CD4-positive, alpha-beta T cell treated with Interleukin-12 subunit alpha and Interleukin-12 subunit beta, for 1 hour (primary cell): ENCODE data around the gene FBL.
"Not testable (repeated sequence)": the region's sequence is repeated elsewhere in the genome, so short reads cannot be mapped to it uniquely, and the experiment has no call there.

Experiments used
- DNase-seq: peaks from one replicate; pipeline ENCODE4 v3.0.0-alpha.2; 2020

The FBL gene

DNA sequence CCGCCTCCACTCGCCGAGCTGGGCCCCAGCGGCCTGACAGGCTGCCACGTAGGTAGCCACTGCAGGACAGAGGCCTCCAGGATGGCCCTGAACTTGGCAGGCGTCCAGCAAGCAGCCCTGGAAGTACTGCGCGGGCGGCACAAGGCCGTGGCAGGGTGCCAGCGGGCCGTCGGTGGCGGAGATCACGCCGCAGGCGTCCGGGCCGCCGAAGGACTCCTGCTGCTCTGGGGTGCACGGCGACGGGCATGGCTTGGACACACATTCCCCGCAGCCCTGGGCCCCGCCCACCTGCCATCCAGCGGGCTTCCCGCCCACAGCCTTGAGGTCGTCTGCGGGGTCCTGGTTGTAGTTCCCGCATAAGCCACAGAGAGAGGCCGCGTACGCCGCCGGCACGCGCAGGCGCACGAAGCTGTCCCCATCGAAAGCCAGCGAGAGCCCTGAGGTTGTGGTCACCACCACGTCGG is 29.3 kb upstream of the FBL start:
- DNase-seq = not testable (repeated sequence)

DNA sequence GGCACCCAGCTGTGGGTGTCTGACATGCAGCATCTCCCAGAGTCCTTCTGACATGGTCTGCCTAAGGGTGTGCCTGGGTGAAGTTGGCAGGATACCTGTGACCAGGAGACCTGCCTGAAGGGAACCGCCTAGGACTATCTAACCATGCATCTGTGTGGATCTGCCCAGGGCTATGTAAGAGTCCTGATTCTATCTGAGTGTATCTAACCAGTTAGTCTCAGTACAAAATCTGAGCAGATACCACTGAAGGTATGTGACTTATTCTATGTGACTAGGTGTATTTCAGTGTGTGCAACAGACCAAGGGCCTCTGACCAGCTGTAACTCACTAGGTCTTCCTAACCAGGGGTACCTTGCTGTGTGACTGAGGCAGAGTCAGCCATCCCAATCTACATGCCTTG is 28.2 kb upstream of the FBL start:
- DNase-seq = no peak

DNA sequence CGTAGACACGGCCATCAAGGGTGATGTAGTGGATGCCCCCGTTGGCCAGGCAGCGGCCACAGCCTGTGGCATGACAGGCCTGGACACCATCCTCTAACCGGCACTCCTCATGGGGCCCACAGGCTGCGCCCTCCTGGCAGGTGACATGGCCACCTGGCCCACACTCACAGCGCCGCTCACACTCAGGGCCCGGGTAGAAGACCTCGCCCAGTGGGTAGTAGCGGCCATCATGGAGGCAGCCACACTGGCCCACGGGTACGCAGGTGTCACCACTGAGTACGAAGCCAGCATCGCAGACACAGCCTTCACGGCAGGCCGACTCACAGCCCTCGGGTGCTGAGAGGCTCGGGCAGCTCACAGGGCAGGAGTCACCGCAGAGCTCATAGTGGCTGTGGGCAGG is 27.2 kb upstream of the FBL start:
- DNase-seq = no peak

DNA sequence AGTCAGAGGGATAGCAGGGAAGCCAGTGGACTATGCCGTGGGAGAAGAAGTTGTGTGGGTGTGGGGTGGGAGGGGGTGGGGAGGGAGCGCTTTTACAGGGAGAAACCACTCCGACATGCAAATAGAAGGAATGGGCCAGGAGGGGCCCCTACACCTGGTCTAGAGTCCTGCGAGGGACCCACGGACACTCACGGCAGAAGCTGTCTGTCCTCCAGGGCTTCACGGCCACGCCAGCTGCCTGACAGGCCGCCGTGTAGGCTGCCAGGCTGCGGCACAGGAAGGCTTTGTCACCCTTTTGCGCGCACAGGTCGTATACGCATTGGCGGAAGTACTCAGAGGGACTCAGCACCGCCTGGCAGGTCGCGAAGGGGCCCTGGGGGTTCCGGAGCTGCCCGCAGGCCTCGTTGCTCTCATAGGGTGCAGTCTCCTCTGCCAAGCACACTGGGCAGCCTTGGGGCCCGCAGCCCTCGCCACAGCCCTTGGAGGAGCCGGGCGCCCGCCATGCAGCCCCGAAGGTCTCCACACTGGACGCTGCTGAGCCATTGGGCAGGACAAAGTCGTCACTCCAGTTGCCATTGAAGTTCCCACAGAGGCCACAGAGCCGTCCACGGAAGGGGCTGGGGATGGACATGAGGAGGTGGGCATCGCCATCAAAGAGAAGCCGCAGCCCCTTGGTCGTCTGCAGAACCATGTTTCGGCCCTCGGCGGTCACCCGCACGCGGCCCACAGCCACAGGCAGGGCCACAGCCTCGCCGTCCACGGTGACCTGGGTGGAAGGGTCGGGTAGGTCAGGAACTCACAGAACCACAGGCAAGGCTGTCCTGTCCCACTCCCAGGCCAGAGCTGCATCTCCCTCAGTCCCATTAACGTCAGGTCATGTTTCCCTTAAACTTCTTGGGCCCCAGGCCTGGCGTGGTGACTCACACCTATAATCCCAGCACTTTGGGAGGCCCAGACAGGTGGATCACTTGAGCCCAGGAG is 26.0 kb upstream of the FBL start:
- no peak for DNase-seq

DNA sequence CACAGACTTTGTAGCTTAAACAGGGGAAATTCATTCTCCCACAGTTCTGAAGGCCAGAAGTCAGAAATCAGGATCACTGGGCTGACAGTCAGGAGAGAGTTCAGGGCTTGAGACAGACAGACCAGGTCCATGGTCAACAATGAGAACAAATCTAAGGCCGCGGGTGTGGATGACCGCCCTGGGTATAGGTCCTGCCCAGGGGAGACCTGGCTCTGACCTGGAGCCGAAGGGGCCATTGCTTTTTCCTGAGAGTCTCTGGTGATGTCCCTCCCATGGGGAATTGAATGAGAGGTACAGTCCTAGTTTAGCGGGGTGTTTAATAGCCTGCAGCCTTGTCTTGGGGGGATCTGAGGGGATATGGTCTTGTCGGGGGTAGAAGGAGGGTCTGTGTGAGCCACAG is 25.2 kb upstream of the FBL start:
- no peak for DNase-seq

DNA sequence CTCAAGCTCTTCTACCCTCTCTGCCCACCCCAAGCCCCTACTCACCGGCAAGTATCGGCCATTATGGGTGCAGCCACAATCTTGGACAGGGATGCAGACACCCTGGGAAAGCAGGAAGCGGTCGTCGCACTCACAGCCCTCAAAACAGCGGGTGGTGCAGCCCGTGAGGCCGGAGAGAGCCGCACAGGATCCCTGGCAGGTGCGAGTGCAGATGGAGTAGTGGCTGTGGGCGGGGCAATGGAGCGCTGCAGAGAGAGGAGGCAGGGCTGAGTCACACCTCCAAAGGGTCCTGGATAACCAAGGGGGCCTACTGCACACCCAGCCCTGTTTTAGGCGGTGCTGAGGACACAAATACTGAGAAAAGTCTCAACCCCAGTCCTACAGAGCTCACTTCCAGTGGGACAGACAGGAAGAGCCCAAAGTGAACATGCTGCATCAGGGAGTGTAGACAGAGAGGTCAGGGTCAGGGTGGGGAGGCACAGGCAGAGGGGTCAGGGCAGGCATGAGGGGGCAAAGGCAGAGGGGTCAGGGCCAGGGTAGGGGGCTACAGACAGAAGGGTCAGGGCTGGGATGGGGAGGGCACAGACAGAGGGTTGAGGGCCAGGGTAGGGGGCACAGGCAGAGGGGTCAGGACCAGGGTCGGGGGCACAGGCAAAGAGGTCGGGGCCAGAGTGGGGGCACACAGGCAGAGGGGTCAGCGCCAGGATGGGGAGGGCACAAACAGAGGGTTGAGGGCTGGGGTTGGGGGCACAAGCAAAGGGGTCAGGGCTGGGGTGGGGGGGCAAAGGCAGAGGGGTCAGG is 24.2 kb upstream of the FBL start:
- no peak for DNase-seq

DNA sequence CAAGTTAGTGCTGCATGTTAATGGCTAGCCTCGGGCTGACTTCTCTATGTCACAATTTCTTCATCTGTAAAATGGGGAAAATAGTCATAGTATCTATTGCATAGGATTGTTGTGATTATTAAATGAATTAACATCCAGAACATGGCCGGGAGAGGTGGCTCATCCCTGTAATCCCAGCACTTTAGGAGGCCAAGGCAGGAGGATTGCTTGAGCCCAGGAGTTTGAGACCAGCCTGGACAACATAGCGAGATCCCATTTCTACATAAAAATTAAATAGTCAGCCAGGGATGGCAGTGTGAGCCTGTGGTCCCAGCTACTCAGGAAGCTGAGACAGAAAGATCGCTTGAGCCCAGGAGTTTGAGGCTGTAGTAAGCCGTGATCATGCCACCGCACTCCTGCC is 21.8 kb upstream of the FBL start:
- DNase-seq = no peak

DNA sequence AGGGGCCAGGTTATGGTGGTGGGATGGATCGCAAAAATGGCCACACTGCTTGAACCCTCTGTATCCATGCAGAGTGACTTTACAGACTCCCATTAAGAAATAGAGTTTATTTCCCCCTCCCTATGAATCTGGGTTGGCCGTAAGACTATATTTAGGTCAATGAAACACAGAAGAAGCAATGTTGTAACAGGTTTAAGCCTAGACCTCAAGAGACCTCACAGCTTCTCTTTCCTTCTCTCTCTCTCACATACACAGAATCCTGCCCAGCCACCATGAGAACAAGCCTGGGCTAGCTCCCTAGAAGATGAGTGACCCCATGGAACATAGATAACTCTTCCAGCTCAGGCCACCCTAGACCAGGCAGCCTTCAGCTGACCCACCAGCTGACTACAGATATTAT is 21.0 kb upstream of the FBL start:
- no peak for DNase-seq

DNA sequence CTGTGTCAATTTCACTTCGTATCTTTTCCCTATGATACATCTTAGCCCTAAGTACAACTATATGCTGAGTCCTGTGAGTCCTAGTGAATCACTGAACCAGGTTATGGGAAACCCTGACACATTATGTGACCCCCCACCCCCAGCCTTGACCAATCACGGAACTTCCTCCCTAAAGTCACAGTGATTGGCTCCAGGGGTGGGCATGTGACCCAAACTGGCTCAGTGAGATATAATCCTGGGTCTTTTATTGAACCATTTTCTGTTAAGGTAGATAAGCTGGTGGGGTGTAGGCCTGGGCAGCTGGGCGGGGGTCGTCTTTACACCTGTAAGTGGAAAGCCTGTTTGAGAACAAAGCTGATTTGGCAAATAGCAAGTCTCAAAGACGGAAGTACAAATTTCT is 19.8 kb upstream of the FBL start:
- no peak for DNase-seq

DNA sequence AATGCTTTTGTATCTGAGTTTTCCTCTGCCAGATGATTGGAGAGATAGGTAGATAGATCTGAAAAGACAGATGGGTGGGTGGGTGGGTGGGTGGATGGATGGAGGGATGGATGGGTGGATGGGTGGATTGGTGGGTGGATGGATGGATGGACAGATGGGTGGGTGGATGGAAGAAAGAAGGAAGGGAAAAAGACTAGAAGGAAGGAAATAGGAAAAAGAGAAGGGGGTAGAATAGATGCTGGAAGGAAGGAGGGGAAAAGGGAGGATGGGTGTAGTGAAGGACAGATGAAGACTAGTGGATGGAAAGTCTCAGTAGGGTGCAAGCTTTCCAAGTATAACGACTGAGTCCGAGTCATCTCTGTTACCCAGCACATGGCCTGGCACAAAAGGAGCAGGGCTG is 19.0 kb upstream of the FBL start:
- no peak for DNase-seq

DNA sequence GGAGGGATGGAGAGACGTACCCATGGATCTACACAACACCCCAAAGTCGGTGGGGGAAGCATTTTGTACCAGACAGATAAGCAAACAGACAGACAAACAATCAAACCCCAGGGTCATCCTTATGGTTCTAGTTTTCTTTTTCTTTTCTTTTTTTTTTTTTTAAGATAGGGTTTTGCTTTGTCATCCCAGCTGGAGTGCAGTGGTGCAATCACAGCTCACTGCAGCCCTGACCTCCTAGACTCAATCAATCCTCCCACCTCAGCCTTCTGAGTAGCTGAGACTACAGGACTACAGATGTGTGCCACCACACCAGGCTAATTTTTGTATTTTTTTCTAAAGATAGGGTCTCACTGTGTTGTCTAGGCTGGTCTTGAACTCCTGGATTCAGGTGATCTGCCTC is 17.9 kb upstream of the FBL start:
- no peak for DNase-seq

DNA sequence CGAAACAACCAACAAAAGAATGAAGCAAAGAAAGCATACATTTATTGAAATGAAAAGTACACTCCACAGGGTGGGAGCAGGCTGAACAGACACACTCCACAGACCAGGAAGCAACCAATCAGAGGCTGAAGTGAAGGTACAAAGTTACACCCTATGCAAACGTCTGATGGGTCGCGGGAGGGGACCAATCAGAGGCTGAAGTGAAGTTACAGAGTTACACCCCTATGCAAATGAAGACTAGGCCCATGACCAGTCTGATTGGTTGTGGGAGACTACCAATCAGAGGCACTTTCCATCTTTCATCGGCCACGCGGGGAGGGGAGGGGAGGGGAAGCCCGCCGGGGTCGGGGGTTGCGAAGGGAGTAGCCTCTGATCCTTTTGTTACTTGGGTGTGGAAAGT is 12.4 kb upstream of the FBL start:
- DNase-seq = peak; percentile 80

DNA sequence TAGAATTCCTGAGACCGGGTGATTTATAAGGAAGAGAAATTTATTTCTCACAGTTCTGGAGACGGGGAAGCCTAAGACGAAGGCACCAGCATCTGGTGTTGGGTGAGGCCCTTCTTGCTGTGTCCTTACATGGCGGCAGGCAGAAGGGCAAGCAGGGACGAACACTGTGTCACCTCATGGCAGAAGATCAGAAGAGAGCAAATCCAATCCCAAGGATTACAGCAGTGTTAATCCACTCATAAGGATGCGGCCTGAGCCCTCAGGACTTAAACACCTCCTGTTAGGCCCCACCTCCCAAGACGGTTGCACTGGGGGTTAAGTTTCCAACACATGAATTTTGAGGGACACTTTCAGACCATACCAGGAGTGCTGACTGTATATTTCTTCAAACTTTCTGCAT is 6.7 kb upstream of the FBL start:
- DNase-seq = no peak

DNA sequence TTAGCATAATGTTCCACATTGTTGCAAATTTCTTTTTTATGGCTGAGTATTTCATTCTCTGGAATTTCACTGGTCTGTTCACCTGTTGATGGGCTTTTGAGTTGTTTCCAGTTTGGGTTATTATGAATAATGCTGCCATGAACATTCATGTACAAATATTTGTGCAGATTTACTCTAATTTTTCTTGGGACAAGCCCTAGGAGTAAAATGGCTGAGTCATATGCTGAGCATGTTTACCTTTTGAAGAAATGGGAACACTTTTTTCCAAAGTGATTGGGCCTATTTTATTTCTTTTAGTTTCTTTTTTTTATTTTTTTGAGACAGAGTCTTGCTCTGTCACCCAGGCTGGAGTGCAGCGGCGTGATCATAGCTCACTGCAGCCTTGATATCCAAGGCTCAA is 4.7 kb upstream of the FBL start:
- DNase-seq = no peak

DNA sequence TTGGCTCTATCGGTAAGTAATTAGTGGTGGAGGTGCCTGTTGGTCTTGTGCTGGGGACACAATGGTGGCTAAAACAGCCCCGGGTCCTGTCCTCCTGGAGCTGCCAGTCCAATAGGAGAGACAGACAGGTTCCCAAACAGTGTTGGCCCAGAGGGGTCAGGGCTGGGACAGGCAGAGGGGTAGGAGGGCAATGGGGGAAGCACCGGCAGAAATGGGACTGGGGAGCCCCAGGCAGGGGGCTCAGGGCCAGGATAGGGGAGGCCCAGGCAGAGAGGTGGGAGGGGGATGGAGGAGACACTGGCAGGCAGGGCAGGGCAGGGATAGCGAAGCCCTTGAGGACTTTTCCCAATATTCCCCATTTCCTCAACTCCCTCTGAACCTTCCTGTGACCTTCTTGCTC is 2.2 kb upstream of the FBL start:
- no peak for DNase-seq

DNA sequence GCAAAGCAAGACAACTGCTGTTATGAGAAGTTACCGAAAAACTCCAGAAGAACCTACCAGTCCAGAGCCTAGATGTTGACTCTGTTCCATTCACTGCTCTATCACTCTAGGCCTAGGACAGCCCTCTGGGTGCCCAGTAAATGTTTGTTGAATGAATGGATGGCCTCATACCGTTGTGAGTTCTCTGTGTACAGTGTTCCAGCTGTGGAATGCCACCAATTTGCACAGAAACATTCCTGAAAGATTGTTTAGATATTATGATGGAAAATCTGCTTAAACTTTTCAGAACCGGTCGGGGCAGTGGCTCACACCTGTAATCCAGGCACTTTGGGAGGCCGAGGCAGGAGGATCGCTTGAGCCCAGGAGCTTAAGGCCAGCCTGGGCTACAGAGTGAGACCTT is 1.3 kb upstream of the FBL start:
- no peak for DNase-seq

DNA sequence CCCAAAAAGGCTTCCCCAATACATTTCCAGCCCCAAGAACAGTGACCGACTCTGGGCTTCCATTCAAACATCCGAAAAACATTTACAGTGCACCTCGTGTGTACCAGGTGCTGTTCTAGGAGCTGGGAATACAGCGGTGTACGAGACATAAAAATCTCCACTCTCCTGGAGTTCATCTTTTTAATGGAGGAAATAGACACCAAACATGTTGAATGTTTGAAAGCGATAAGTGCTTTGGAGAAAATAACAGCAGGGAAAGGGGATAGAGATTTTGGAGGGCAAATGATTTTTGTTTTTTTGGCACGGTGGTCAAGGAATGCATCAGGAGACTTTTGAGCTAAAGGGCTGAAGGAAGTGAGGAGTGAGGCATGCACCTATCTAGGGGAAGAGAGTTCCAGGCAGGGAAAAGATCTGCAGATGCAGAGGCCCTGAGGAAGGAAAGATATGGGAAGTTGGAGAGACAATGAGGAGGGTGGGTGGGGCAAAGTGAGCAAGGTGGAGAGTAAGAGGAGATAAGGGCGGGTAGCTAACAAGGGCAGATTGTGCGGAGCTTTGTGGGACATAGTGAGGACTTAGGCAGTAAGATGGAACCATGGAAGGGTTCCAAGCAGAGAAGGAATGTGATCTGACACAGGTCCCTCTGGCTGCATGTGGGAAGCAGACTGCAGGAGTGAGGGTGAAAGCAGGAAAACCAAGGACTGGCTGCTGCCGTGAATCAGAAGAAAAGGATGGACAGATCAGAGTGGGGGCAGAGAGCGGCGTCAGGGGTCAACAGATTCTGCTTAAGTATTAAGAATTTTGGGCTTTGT is 703 bp upstream of the FBL start:
- no peak for DNase-seq

DNA sequence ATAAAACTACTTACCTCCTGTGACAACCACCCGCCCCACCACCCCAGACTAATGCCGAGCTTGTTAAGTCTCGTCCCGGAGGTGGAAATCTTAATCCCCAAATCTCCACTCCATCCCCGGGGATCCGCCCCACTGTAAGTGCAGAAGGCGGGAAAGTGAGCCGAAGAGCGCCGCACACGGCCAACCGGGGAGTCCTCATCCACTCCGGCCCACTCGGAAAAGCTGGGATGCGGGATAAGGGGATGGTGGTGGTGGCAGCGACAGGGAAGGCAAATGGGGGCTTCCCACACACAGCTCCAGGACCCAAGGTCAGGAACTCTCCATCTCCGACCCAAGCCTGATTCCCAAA is 621 bp downstream of the FBL start:
- no peak for DNase-seq

DNA sequence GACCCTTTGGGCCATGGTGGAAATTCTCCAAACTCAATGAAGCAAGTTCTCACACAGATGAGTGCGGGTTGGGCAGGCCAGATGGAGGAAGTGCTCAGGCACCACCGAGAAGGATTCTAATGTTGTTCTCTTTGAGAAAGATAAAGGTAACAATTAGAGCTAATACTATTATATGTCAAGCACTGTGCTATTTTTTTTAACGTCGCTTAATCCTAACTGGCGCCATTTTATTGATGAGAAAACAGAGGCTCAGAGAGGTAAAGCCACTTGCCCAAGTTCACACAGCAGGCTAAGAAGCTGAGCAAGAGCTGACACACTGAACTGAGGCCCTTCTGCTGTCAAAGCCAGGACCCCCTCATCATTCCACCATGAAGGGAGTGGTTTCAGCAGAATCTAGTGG is 1.0 kb downstream of the FBL start:
- no peak for DNase-seq

DNA sequence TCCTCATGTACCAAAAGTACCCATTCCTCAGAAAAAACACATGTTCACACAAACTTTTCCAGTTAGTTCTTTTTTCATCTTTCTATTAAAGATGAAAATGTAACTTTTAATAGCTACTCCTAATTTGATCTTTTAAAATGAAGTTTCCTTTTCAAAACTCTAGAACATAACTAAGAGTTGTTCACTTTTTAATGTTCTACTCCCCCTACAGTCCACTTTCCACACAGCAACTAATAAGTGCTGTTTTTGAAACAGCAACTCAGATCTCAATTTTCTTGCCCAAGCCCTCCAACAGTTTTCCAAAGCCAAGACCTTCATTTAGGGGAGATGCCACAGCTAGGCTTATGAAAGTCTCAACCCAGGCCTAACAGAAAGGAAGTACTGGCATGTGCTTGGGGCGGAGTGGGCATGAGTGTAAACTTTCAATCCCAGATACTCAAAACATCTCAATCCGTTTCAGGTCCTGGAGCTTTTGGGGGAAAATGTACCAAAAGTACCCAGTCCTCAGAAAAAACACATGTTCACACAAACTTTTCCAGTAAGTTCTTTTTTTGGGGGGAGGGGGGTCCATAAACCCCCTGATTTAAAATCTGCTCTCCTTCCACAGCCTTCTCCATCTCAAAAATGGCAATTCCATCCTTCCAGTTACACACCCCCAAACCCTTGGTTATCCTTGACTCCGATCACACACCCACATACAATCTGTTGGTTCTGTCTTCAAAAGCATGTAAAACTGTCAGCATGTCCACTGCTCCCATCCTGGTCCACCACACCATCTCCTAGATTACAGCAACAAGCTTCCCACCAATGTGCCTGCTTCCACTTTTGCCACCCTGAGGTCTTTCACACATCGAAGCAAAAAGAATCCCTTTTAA is 2.0 kb downstream of the FBL start:
- peak; percentile 71 for DNase-seq

DNA sequence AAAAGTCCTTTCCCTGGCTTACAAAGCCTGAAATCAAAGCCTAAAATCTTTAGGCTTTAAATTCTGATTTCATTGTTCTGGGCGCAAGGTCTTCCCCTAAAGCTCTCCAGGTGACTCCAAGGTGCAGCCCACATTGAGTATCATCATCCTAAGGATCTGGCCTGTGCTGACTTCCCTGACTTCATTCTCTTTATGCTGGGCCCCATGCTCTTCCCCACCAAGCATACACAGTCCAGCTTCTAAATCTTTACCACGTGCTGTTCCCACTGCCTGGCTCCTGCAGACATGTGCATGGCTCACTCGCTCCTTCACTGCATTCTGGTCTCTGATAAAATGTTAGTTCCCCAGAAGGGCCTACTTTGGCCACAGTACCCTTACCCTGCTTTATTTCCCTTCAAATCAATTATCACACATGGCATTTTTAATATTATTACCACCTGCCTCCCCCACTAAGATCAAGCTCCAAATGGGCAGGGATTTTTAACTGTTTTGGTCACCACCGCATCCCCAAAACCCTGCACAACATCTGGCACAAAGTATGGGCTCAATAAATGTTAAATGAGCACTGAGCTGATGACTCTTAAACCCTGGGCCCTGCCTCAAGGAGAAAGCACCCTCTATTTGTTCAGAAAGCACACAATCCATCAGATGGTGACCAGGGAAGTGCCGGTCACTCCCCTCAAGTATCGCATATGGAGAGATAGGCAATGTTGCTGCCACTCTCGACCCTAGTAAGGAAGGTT is 3.3 kb downstream of the FBL start:
- DNase-seq = no peak

DNA sequence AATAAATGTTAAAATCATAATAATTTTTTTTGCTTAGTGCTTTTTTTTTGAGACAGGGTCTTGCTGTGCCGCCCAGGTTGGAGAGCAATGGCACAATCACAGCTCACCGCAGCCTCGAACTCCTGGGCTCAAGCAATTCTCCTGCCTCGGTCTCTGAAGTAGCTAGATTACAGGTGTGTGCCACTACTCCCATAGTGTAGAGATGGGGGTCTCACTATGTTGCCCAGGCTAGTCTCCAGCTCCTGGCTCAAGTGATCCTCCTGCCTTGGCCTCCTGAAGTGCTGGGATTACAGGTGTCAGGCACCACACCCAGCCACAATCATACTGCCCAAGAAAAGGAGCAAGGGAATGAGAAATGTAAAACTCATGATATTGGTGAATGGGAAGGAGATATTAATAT is 5.1 kb downstream of the FBL start:
- DNase-seq = no peak
